Stimulated activated CD4-positive, alpha-beta T cell treated with anti-CD3 and anti-CD28 coated beads, Interleukin-4, amount 100 ng/mL, for 1 hour (primary cell): ENCODE results near the gene KDM2A.

Experiments used
- DNase-seq: peaks from one replicate; pipeline ENCODE4 v3.0.0-alpha.2; 2020

KDM2A gene

GRCh38 chr11:67304511-67305113 is 185.5 kb downstream of the KDM2A start:
- DNase-seq, result no peak

- DNase-seq, result no peak
Measured at GRCh38 chr11:67306769-67307544, 187.9 kb downstream of the KDM2A start.

GRCh38 chr11:67307545-67308001 is 188.5 kb downstream of the KDM2A start:
- DNase-seq, result no peak
